ENCODE measurements around the gene MTMR1.

Gene MTMR1

DNA sequence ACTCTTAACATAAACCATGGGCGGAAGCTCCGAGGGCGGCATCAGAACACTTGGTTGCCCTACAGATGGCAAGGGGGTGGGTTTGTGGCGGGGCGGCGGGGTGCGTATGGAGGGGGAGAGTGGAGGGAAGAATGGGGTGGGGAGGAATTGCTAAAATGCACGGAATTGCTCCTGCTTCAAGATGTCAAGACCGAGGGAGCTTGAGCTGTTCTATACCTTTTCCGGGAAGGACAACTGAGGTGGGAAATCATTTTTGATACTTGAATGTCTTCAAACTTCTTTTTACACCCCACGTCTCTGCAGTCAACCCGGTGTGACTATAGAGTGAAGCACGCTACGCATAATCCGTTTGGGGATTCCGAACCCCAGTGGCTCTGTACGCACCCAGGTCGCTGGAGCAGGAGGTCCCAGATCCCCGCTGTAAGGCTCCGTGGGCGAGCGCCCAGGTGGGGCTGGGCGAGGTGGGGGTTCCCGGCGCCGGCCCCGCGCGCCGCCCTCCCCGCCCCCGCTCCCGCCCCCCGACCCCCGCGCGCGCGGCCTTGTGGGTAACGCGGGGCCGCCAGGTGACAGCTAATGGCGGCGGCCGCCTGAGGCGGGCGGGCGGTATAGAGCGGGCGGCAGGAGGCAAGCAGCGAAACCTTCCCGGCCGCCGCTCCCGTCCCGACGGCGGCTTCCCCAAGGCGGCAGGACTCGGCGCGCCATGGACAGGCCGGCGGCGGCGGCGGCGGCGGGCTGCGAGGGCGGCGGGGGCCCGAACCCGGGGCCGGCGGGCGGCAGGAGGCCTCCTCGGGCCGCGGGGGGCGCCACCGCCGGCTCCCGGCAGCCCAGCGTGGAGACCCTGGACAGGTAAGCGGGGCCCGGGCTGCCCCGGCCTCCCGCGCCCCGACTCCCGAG lies at the start of gene MTMR1:
MTMR1 (plus strand) TSS at position 566 of the 894 bp plus-strand sequence; CDS start at position 701, 135 bp downstream.
- TF ChIP-seq, protein P1, sequence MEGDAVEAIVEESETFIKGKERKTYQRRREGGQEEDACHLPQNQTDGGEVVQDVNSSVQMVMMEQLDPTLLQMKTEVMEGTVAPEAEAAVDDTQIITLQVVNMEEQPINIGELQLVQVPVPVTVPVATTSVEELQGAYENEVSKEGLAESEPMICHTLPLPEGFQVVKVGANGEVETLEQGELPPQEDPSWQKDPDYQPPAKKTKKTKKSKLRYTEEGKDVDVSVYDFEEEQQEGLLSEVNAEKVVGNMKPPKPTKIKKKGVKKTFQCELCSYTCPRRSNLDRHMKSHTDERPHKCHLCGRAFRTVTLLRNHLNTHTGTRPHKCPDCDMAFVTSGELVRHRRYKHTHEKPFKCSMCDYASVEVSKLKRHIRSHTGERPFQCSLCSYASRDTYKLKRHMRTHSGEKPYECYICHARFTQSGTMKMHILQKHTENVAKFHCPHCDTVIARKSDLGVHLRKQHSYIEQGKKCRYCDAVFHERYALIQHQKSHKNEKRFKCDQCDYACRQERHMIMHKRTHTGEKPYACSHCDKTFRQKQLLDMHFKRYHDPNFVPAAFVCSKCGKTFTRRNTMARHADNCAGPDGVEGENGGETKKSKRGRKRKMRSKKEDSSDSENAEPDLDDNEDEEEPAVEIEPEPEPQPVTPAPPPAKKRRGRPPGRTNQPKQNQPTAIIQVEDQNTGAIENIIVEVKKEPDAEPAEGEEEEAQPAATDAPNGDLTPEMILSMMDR (conservative IDR thresholded peaks at IDR 0.05; ENCODE audit: low read depth, low read length): no peak
- H3K4me3 ChIP-seq (ENCODE audit: low read length): peak within 1 kb of the TSS; percentile 67
- DNase-seq (ENCODE audit: low read depth): no peak

- no peak for DNase-seq (ENCODE audit: low read depth)
- TF ChIP-seq, protein P1 (conservative IDR thresholded peaks at IDR 0.05; ENCODE audit: low read depth, low read length): no peak
- H3K4me3 ChIP-seq (ENCODE audit: low read length): no peak overlapping the region
These were observed 49.2 kb upstream of the MTMR1 start for GRCh38 chrX:150643958-150644357.

- DNase-seq (ENCODE audit: low read depth): no peak
- no peak overlapping the region for H3K4me3 ChIP-seq (ENCODE audit: low read length)
- TF ChIP-seq, protein P1 (conservative IDR thresholded peaks at IDR 0.05; ENCODE audit: low read depth, low read length): no peak
These were observed 48.8 kb upstream of the MTMR1 start for GRCh38 chrX:150644422-150644821.

GRCh38 chrX:150647331-150647730 lies 45.9 kb upstream of the MTMR1 start:
- DNase-seq (ENCODE audit: low read depth): no peak
- TF ChIP-seq, protein P1 (conservative IDR thresholded peaks at IDR 0.05; ENCODE audit: low read depth, low read length): no peak
- H3K4me3 ChIP-seq (ENCODE audit: low read length): no peak overlapping the region

GRCh38 chrX:150648296-150648940 lies 44.8 kb upstream of the MTMR1 start:
- H3K4me3 ChIP-seq (ENCODE audit: low read length): no peak overlapping the region
- TF ChIP-seq, protein P1 (conservative IDR thresholded peaks at IDR 0.05; ENCODE audit: low read depth, low read length): no peak
- no peak for DNase-seq (ENCODE audit: low read depth)

GRCh38 chrX:150649096-150649870 lies 43.9 kb upstream of the MTMR1 start:
- DNase-seq (ENCODE audit: low read depth): no peak
- TF ChIP-seq, protein P1 (conservative IDR thresholded peaks at IDR 0.05; ENCODE audit: low read depth, low read length): no peak
- H3K4me3 ChIP-seq (ENCODE audit: low read length): no peak overlapping the region
